Ureter (tissue), 1 donor: Measurements from ENCODE around the gene SMAD7. TPM values are rescaled to one million over a fixed set of nuclear protein-coding genes. Genes with fewer than 3 reads are reported as not detected.

Source experiments
- DNase-seq: peaks from one replicate; pipeline ENCODE4 v3.0.0-alpha.2; 2020; ENCODE audit warnings: low spot score
- total RNA-seq: library from RNA; stranded (reverse); gene quantifications from one replicate; pipeline ENCODE4 v1.2.4, GENCODE V29; 2023
- donor health status: DM: yes; HTN: yes; CAD: no.

Gene SMAD7
- total RNA-seq, 1 donor from 2014 or later, result 23.2 TPM

DNA sequence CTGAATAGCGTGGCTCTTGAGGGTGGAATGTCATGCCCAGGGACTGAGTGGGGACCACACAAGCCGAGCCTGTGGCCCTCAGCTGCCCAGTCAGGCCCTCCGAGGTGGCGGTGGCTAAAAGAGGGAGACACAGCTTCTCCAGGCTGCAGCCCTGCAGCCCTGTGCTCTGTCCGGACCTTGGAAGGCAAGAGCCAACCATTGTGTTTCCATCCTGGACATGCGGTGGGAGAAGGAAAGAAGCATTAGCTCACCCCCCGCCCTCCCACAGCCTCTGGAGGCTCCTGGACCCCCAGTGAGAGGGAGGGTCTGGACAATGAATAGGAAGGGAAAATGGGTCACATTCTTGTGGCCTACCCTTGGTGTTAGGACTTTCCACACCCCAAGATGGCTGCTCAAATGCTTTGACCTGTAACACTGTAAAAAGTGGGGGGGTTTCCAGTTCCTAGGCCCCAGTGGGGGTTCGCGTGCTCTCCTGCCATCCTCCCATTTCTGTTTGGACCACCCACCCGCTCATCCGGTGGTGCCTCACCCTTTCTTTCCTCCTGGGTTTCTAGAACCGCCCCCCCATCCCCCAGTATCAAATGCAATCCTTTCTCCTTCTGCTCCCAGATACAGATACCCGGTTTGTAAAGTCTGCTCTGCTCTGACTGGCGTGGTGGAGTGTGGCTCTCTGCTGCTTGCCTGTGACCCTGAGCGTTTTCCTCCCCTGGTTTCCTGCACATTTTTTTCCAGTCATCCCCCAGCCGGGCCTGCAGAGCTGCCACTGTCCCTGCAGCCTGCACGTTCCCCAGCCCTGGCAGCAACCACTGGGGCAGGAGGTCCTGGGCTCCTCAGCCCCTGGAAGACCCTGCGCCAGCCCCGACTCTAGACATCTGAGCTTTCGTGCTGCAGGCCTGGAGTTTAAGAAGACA is 36.3 kb upstream of the SMAD7 start:
- DNase-seq, result no peak

DNA sequence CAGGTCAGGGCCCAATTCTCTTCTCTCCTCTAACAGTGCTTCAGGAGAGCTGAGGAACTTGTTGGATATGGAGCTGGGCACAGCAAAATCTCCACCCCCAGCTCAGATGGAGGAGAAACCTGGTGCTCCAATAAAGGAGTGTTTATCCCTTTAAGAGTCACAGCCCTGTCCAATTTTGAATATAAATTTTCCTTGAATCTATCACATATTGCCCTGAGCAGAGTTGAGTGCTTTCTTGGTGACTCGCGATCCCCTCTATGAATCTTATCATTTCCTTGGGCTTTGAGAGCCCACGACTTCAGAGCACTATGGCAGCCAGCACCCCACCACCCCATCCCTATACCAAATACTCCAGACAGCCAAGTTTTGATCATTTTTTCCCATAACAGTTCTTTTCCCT is 34.4 kb upstream of the SMAD7 start:
- no peak for DNase-seq

GRCh38 chr18:48983793-48984437 is 33.1 kb upstream of the SMAD7 start:
- no peak for DNase-seq

- DNase-seq, result no peak
Observed at GRCh38 chr18:48982266-48982665, 31.5 kb upstream of the SMAD7 start.

- DNase-seq, result no peak
Observed at GRCh38 chr18:48979944-48980890, 29.5 kb upstream of the SMAD7 start.

GRCh38 chr18:48977914-48978313 is 27.1 kb upstream of the SMAD7 start:
- no peak for DNase-seq

DNA sequence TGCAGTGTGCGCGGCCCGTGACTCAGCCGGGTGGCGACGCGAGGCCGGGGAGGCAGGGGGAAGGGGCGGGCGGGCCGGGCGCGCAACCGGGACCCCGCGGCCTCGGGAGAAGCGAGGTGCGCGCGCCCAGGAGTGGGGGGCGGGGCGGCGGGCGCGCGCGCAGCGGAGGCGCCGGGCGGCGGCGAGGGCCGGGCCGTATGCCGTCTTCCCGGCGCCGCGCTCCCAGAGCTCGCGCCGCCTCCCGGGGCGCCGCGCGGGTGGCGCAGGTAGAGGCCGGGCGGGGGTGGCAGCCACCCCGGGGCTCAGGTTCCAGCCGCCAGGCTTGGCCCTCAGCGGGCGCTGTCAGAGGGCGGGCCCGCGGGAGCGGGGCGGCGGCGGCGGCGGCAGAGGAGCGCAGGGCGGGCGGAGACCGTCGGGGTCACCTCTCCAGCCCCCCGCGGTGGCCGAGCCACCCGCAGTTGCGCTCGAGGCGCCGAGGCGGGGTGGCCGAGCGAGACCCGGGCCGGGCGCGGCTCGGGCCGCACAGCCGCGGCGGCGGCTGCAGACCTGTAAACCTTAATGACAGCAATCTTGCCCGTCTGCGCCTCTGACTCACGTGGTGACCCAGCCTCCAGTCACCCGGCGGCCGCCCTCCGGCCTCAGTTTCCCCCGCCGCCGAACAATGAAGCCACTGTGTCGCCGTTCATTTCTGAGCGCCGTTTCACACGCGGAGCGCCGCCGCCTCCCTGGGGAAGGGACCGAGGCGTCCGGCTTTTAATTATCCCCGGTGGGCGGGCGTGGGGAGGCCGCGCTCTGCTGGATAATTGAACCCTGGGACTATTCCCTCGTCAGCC is 25.3 kb upstream of the SMAD7 start:
- no peak for DNase-seq

- DNase-seq, result no peak
Observed at GRCh38 chr18:48975120-48975816, 24.5 kb upstream of the SMAD7 start.

GRCh38 chr18:48974304-48975119 is 23.7 kb upstream of the SMAD7 start:
- no peak for DNase-seq

GRCh38 chr18:48973731-48974130 is 23.0 kb upstream of the SMAD7 start:
- DNase-seq, result no peak

GRCh38 chr18:48968412-48969215 is 17.8 kb upstream of the SMAD7 start:
- no peak for DNase-seq

- DNase-seq, result no peak
Observed at GRCh38 chr18:48967545-48967944, 16.8 kb upstream of the SMAD7 start.

- no peak for DNase-seq
Observed at GRCh38 chr18:48966523-48966922, 15.8 kb upstream of the SMAD7 start.

DNA sequence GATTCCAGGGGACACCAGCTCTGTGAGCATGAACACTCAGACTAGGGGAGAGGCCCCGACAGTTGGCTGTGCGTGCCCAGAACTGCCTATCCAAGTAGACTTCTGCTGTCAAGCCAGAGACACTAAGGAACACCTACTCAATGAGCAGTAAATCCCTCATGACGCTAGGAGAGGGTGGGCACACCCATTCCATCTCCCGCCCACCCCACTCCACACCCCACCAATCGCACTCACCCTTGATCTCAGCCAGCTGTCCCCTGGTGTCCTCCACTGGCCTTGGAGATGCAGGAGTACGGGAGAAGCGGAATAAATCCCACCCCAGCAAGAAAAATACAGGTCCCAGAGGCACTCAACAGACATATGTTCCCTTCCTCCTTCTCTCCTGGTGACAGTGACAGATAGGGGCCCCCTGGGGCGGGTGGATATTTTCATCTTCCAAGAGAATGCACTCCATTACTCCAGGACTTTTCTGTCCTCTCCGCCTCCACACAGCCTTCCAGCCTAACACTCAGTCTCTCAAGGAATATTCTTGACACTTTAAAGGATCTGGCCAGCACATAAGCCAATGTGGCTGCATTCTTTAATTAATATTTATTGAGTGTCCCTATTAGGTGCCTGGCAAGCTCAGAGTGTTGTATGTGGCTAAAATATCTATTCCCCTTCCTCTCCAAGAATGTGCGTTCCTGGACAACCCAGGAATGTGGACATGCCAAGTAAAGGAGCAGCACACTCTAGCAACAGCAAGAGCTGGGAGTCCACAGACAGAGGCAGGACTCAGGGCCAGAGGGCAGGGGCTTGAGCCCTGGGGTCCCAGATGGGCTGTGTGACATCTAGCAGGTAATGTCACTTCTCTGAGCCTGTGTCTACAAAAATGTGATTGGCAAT is 13.1 kb upstream of the SMAD7 start:
- DNase-seq, result no peak

DNA sequence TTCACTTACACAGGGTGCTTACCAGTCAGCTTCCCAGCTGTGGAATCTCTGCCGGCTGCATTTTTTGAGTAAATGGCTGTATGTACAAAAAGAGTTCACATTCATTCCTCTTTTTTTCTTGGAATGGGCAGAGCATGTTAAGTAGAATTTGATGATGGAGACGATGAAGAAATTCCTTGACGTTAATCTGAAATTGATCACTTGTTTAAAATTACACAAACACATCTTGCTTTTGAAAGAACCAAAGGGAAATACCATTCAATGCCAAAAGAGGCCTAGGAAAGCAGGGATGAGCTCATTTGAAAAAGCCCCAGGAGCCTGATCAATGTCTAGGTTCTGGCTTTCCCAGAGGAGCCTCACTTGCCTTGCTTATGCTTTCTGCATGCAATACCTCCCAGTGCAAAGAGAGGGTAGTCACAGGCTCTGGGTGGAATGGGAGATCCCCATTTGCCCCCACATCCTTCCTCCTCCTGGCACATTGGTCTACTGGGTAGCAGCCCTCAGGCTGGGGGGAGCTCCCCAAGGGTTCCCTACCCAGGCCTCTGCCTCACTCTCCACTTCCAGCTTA is 12.3 kb upstream of the SMAD7 start:
- DNase-seq, result no peak

DNA sequence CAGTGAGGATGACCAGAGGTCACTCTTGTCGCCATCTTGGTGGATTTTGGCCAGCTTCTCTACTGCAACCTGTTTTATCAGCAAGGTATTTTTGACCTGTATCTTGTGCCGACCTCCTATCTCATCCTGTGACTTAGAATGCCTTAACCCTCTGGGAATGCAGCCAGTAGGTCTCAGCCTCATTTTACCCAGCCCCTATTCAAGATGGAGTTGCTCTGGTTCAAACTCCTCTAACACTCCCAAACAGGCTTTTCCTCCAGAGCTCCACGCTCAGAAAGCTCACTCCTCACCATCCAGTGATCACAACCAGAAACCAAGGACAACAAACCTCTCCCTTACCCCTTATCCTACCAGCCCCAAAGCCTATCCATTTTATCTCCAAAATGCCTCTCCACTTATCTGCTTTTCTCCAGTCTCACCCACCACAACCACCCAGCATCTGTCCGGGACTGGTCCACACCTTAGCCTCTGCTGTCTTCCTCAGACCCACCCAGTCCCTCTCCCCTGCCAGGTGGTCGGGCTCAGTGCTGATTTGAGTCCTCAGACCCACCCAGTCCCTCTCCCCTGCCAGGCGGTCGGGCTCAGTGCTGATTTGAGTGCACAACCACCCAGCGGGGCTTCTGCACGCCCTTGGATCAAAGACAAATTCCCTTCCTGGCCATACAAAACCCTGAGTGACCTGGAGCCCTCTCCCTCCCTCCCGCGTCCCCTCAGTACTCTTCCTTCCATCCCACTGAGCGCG is 11.7 kb upstream of the SMAD7 start:
- no peak for DNase-seq

DNA sequence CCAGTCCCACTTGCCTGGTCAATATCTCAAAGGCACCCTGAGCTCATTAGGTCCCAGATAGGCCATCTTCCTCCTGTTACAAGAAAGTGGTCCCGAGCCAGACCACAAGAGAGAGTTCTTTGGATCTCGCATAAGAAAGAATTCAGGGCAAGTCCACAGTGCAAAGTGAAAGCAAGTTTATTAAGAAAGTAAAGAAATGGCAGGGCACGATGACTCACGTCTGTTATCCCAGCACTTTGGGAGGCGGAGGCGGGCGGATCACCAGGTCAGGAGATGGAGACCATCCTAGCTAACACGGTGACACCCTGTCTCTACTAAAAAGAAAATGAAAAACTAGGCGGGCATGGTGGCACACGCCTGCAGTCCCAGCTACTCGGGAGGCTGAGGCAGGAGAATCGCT is 10.8 kb upstream of the SMAD7 start:
- no peak for DNase-seq
